ENCODE data around the gene TINCR.

Gene TINCR

DNA sequence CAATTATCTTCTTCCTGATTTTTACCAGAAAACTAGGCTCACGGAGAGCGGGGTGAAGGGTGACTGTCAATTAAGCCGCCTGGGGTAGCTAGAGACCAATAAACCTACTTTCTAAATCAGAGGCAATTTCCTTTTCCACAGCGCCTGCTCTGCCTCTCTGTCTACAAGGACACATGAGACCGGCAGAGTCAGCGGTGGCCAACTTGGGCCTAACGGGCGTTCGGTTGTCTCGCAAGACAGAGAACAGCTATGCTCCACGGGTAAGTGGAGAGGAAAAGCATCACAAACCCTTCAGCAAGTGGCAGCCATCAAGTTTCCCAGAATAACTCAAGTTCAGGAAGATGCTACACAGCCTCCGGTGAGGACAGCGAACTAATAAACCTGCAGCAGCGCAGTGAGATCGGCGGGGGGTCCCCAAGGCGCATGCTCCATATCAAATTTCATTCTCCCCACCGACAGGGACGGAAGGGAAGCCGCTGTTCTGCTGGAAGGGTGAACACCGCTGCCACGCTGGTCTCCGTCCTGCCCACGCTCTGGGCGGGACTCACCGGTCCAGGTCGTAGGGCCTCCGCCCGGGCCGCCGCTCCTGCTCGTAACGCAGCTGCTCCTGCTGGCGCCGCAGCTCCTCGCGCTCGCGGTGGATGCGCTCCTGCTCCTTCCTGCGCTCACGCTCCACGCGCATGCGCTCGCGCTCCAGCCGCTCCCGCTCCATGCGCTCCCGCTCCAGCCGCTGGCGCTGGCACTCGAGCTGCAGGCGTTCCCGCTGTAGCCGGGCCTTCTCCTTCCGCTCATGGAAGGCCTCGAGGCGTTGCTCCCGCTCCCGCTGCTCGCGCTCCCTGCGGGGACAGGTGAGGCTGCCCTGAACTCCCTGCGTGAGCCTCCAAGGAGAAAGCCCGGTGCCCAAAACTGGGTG, 25.8 kb upstream of the TINCR start:
- TF ChIP-seq, protein P1, sequence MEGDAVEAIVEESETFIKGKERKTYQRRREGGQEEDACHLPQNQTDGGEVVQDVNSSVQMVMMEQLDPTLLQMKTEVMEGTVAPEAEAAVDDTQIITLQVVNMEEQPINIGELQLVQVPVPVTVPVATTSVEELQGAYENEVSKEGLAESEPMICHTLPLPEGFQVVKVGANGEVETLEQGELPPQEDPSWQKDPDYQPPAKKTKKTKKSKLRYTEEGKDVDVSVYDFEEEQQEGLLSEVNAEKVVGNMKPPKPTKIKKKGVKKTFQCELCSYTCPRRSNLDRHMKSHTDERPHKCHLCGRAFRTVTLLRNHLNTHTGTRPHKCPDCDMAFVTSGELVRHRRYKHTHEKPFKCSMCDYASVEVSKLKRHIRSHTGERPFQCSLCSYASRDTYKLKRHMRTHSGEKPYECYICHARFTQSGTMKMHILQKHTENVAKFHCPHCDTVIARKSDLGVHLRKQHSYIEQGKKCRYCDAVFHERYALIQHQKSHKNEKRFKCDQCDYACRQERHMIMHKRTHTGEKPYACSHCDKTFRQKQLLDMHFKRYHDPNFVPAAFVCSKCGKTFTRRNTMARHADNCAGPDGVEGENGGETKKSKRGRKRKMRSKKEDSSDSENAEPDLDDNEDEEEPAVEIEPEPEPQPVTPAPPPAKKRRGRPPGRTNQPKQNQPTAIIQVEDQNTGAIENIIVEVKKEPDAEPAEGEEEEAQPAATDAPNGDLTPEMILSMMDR (conservative IDR thresholded peaks at IDR 0.05; ENCODE audit: low read length) = no peak
- no peak for DNase-seq (ENCODE audit: low read depth)
- no peak overlapping the region for H3K4me3 ChIP-seq (ENCODE audit: low read length)

DNA sequence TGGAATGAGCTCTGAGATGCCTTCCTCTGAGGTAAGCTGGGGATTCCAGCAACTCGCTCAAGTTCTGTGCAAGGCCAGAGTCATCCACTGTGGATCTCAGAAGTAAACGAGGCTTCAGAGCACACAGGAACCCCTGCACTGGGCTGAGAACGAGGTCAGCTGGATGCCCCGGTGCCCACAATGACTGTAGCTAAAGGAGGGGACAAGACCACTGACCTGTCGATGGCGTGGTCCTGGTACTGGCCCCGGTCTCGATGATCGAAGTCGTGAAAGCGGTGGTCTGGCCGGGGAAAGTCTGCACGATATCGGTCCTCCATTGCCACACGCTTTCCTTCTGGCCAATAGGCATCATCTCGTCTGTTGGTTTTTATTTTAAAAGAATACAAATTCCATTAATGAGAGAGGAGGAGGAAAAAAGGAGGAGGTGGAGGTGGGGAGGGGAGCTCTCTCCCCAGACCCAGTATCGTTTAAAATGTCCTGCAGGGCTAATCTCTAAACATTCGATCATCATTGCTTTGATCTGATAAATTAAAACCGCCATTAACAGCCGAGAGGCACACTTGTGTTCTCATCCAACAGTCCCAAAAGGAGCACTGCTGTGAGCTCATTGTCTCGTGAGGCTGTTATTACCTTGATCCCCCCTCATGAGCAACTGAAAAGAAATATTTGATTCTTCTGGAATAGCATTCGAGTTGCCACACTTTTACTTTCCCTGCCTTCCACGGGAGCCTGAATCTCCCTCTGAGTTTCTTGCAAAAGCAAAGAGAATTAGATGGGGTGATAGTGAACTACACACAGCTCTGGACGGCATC, 25.0 kb upstream of the TINCR start:
- DNase-seq (ENCODE audit: low read depth) = no peak

DNA sequence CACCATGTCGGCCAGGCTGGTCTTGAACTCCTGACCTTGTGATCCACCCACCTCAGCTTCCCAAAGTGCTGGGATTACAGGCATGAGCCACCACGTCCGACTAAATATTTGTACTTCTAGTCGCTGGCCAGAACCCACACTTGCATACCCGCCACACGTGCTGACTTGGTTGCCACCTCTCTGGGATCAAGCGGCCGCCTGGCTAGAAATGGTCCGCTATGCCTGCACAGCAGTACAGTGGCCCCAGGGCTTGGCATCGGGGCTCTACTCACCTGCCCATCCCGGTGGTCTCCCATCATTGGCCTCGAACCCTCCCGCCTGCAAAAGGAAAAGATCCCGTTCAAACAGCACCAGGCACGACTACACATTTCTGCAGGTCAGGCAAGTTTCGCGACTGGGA, 23.7 kb upstream of the TINCR start:
- TF ChIP-seq, protein P1 (conservative IDR thresholded peaks at IDR 0.05; ENCODE audit: low read length) = no peak
- DNase-seq (ENCODE audit: low read depth) = no peak
- H3K4me3 ChIP-seq (ENCODE audit: low read length) = no peak overlapping the region

More for the DNA sequence above, 25.0 kb upstream of the TINCR start:
- TF ChIP-seq, protein P1 (conservative IDR thresholded peaks at IDR 0.05; ENCODE audit: low read length) = no peak
- no peak overlapping the region for H3K4me3 ChIP-seq (ENCODE audit: low read length)

DNA sequence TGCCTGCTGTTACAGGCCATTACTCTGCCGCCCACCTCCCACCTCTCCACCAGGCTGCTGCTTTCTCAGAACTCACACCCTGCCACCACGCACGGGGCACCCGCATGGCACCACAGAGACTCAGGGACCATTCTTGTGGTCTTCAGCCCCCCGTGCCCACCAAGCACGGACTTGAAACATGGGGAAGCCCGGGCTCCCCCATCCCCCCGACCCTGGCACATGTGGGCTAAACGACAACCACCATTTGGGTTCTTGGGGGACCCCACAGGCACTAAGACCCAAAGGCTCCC, 23.1 kb upstream of the TINCR start:
- TF ChIP-seq, protein P1 (conservative IDR thresholded peaks at IDR 0.05; ENCODE audit: low read length) = no peak
- no peak overlapping the region for H3K4me3 ChIP-seq (ENCODE audit: low read length)
- DNase-seq (ENCODE audit: low read depth) = no peak

DNA sequence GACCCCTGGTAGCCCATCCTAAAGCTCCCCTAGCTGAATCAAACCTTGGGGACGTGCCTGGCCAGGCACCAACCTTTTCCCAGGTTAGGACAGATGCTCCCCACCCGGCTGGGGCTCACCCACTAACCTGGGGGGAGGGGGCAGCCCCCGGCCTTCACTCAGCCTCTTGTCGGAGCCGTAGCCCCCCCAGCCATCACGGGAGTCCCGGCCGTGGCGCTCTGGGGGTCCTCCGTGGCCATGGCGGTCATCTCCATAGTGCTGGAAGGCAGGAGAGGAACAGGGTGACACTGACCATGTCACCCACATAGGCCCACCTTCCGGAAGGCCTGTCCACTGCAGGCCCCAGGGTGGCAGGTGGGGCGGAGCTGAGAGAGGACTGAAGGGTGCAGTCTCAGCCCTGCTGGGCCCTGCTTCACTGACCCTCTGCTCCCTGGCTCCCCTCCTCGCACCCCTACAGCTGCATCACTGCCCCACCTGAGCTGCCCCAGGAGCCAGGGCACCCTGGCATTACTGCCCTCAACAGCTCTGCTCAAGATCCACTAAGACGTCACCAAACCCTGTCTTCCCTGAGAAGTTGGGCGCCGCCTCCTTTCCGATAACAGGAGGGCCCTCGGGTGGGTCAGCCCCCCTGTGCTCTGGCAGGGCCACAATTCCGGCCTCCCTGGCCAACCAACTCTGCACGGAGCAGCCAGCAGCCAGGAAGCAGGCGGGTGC, 22.6 kb upstream of the TINCR start:
- no peak overlapping the region for H3K4me3 ChIP-seq (ENCODE audit: low read length)
- TF ChIP-seq, protein P1 (conservative IDR thresholded peaks at IDR 0.05; ENCODE audit: low read length) = no peak
- DNase-seq (ENCODE audit: low read depth) = no peak

DNA sequence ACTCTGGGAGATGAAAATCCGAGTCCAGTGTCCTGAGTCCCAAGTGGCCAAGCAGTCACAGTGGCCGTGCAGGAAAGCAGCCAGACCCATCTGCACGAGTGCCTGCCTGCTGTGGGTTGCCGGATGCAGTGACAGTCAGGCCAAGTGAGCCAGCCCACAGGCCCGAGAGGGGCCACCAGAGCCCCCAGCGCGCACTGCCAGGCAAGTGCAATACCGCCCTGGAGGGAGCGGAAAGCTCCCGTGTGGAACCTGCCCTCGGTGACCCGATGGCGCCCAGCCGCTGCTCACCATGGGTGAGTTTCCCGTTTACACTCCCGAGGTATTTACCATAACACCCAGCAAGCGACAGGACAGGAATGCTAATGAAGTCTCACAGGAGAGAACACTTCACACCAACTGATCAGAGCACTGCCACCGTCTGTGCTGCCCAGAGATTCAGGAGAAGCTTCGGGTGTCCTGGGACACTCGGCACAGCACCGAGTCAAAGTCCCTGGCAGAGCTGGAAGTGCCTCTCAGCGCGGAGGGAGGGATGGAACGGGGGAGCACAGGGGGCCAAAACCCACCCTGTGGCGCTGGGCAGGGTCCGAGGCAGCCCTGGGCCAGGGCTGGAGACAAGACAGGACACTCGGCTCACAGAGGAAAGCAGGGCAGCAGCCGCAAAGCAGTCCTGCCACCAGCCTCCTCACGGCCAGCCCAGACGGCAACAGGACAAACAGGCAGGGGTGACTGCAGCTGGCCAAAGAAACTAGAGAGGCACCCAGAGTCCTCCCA, 21.3 kb upstream of the TINCR start:
- TF ChIP-seq, protein P1 (conservative IDR thresholded peaks at IDR 0.05; ENCODE audit: low read length) = no peak
- DNase-seq (ENCODE audit: low read depth) = no peak
- H3K4me3 ChIP-seq (ENCODE audit: low read length) = no peak overlapping the region

Data from AG10803 (cell line).